K562 (cell line): Measurements from ENCODE around the gene EVI2B. TPM values are rescaled to one million over a fixed set of nuclear protein-coding genes. Genes with fewer than 3 reads are reported as not detected.

Experiments used
- ATAC-seq: fragments of 200-7000 bp; cut with Tn5 transposase; 3 replicates; pipeline ENCODE4 v1.9.1; 2020; ENCODE audit warnings: moderate library complexity
- BruUV-seq: library from RNA; stranded (reverse); fragments of 400-500 nt; replicated peaks from 2 replicates; lab custom pipeline; 2021; lab: Mats Ljungman, UMichigan
- CTCF ChIA-PET: fragments of 300-600 bp; formaldehyde crosslinking; extraction: SDS; loops from one replicate; lab custom pipeline; 2021; ENCODE audit warnings: low intra/inter-chr PET ratio; lab: Yijun Ruan, JAX
- POLR2A ChIA-PET: fragments of 300-600, 350-650 bp; sonication (Branson Sonifier 250); formaldehyde crosslinking; extraction: SDS; loops from one replicate; lab custom pipeline; 2021; ENCODE audit warnings: antibody characterized with exemption, inconsistent platforms; lab: Yijun Ruan, JAX
- DNase-seq, 4 experiments: peaks; one replicate each; pipeline versions ENCODE4 v3.0.0 to v3.0.0-alpha.2; 2011 to 2018; ENCODE audit warnings: low spot score in 3 of 4, mixed read lengths in 3 of 4; ENCODE audit errors: extremely low read depth in 1 of 4
- FAIRE-seq: peaks from 2 replicates; lab custom pipeline; 2011; peaks lifted over from hg19 to GRCh38; lab: Jason Lieb, UNC
- H2AFZ ChIP-seq: 2 replicates; pipeline ENCODE4 v1.6.0; 2011; ENCODE audit warnings: low read depth, low read length, control low read depth, inconsistent platforms
- H3K27ac ChIP-seq: fragments of 200-600 bp; 3 replicates; pipeline ENCODE4 v1.8.0; 2011; ENCODE audit warnings: low read depth, mild to moderate bottlenecking, control low read depth, inconsistent platforms, low read length, moderate library complexity, mixed read lengths; ENCODE audit errors: extremely low read depth
- H3K27me3 ChIP-seq, 2 experiments: fragments of 300-600 bp in 1 of 2; 2 replicates in 1 of 2; 3 replicates in 1 of 2; pipeline versions ENCODE4 v1.6.0 to v1.8.0; 2011; ENCODE audit warnings: inconsistent platforms in 2 of 2, low read length in 2 of 2, mild to moderate bottlenecking in 1 of 2, mixed read lengths in 1 of 2, moderate library complexity in 1 of 2; ENCODE audit not compliant: control insufficient read depth in 2 of 2, insufficient read depth in 2 of 2
- H3K36me3 ChIP-seq: fragments of 300-600 bp; 3 replicates; pipeline ENCODE4 v1.8.0; 2011; ENCODE audit warnings: mild to moderate bottlenecking, low read length, inconsistent platforms; ENCODE audit not compliant: control insufficient read depth, insufficient read depth
- H3K4me1 ChIP-seq, 2 experiments: fragments of 200-600 bp in 1 of 2; replicated peaks in 1 of 2; 2 replicates in 1 of 2; 3 replicates in 1 of 2; pipeline versions ENCODE4 v1.5.1 to v1.8.0; 2011; ENCODE audit warnings: inconsistent platforms in 2 of 2, low read length in 2 of 2, mild to moderate bottlenecking in 1 of 2, mixed read lengths in 1 of 2, moderate library complexity in 1 of 2; ENCODE audit not compliant: control insufficient read depth in 2 of 2, insufficient read depth in 2 of 2
- H3K4me2 ChIP-seq: 2 replicates; pipeline ENCODE4 v1.6.1; 2011; ENCODE audit warnings: low read length, control low read depth, inconsistent platforms, mixed read lengths; ENCODE audit not compliant: insufficient read depth
- H3K4me3 ChIP-seq: fragments of 200-600 bp; sonication (generic), shearing (Covaris generic); 2 replicates; pipeline ENCODE4 v1.5.1; 2016; ENCODE audit warnings: control low read depth, inconsistent platforms
- H3K79me2 ChIP-seq: fragments of 200-600 bp; 3 replicates; pipeline ENCODE4 v1.8.0; 2011; ENCODE audit warnings: low read length, inconsistent platforms; ENCODE audit not compliant: control insufficient read depth, insufficient read depth
- H3K9ac ChIP-seq, 2 experiments: 2 replicates each; pipeline versions ENCODE4 v1.6.0 to v1.6.1; 2011; ENCODE audit warnings: low read depth in 2 of 2, low read length in 2 of 2, control low read depth in 1 of 2, inconsistent platforms in 1 of 2, mild to moderate bottlenecking in 1 of 2, mixed read lengths in 1 of 2; ENCODE audit not compliant: insufficient read depth in 1 of 2
- H3K9me1 ChIP-seq: one replicate; pipeline ENCODE4 v1.6.0; 2011; ENCODE audit warnings: inconsistent platforms, mild to moderate bottlenecking, low read length, moderate library complexity; ENCODE audit not compliant: control insufficient read depth, insufficient read depth
- H3K9me3 ChIP-seq: replicated peaks from 2 replicates; pipeline ENCODE4 v1.5.1; 2011; ENCODE audit warnings: low read depth, low read length, inconsistent platforms; ENCODE audit not compliant: control insufficient read depth, insufficient read depth
- H4K20me1 ChIP-seq: replicated peaks from 2 replicates; pipeline ENCODE4 v1.6.1; 2011; ENCODE audit warnings: low read length, inconsistent platforms, mixed read lengths; ENCODE audit not compliant: control insufficient read depth, insufficient read depth
- CTCFL ChIP-seq: IDR thresholded peaks from 2 replicates; pipeline ENCODE4 v1.6.1; 2011; ENCODE audit warnings: borderline replicate concordance, low read depth, mild to moderate bottlenecking, moderate library complexity, low read length; ENCODE audit not compliant: insufficient read depth, poor library complexity, severe bottlenecking
- E2F6 ChIP-seq, 2 experiments: IDR thresholded peaks; 2 replicates each; pipeline ENCODE4 v1.6.1; 2011; ENCODE audit warnings: borderline replicate concordance in 1 of 2, control low read depth in 1 of 2, low read depth in 1 of 2, low read length in 1 of 2, mild to moderate bottlenecking in 1 of 2, mixed read lengths in 1 of 2, moderate library complexity in 1 of 2; ENCODE audit not compliant: insufficient read depth in 1 of 2, insufficient read length in 1 of 2, poor library complexity in 1 of 2, severe bottlenecking in 1 of 2; ENCODE audit errors: extremely low read depth in 1 of 2
- MAZ ChIP-seq, 2 experiments: fragments of 450-650 bp in 1 of 2; sonication (generic) in 1 of 2; formaldehyde crosslinking; IDR thresholded peaks in 1 of 2; conservative IDR thresholded peaks in 1 of 2; 2 replicates each; pipeline versions ENCODE4 v1.4.0 to v1.5.0; 2020; ENCODE audit warnings: mild to moderate bottlenecking in 1 of 2, missing genetic modification reagents in 1 of 2
- MCM5 ChIP-seq: fragments of 450-650 bp; IDR thresholded peaks from 2 replicates; pipeline ENCODE4 v1.6.1; 2016; ENCODE audit warnings: low read depth
- TCF7L2 ChIP-seq: fragments of 150-350 bp; IDR thresholded peaks from 2 replicates; pipeline ENCODE4 v1.6.1; 2016; ENCODE audit warnings: low read depth, mild to moderate bottlenecking, low read length, moderate library complexity
- TRIM24 ChIP-seq, 2 experiments: fragments of 450-650 bp; IDR thresholded peaks; 2 replicates each; pipeline ENCODE4 v1.6.1; 2016
- WGBS: fragments of 100-300 bp; shearing (Covaris generic); methylation state at CpG from one replicate; pipeline ENCODE4 v1.1.6; 2016; ENCODE audit warnings: low coverage, mixed read lengths; ENCODE audit not compliant: insufficient coverage; ENCODE audit errors: missing lambda C conversion rate; 5-methylcytosine and 5-hydroxymethylcytosine counted together
- in situ Hi-C: fragments of 300-500 bp; cut with MboI; formaldehyde crosslinking; loops from 4 replicates; pipeline ENCODE4 v1.15.0; 2018; ENCODE audit warnings: inconsistent platforms, mixed read lengths
- intact Hi-C: fragments of 100-400 bp; cut with micrococcal nuclease; formaldehyde crosslinking; loops from 2 replicates; pipeline ENCODE4 v1.14.2; 2022
- polyA plus RNA-seq, 8 experiments: library from polyadenylated mRNA; depleted of rRNA in 4 of 8; stranded (reverse) in 5 of 8; unstranded in 3 of 8; fragments of >200 nt; fragmentation: Nextera tagmentation in 2 of 8; fragmentation: Illumina TruSeq in 1 of 8; extraction: Ambion mirVana in 2 of 8; extraction: Trizol in 1 of 8; gene quantifications; 2 replicates each; pipeline versions ENCODE4 v1.2.1 to v1.2.3, GENCODE V29; 2011 to 2014; ENCODE audit warnings: inconsistent platforms in 1 of 8, missing spikeins in 1 of 8
- total RNA-seq, 7 experiments: library from RNA; depleted of rRNA in 6 of 7; stranded (reverse); fragments of >200 nt in 6 of 7; fragmentation: Illumina TruSeq in 2 of 7; extraction: Trizol in 2 of 7; gene quantifications; 2 replicates each; pipeline versions ENCODE4 v1.2.1 to v1.2.3, GENCODE V29; 2011 to 2021; ENCODE audit warnings: low replicate concordance in 1 of 7
- TF ChIP-seq, protein P1 (sequence below): fragments of 450-650 bp; IDR thresholded peaks from 2 replicates; pipeline ENCODE4 v1.7.1; 2018; ENCODE audit warnings: mild to moderate bottlenecking, low read depth; ENCODE audit not compliant: partially characterized antibody
- TF ChIP-seq, protein P2 (sequence below): sonication (generic); formaldehyde crosslinking; IDR thresholded peaks from 2 replicates; pipeline ENCODE4 v1.8.0; 2022; ENCODE audit warnings: mild to moderate bottlenecking, low read depth, missing genetic modification reagents

The EVI2B gene
- total and polyA plus RNA-seq, 9 of the 15 experiments (the other 6 are each of a cell fraction or from before 2014, with no cell fraction given) = 0.54 to 8.0 (median 2.5) TPM

DNA sequence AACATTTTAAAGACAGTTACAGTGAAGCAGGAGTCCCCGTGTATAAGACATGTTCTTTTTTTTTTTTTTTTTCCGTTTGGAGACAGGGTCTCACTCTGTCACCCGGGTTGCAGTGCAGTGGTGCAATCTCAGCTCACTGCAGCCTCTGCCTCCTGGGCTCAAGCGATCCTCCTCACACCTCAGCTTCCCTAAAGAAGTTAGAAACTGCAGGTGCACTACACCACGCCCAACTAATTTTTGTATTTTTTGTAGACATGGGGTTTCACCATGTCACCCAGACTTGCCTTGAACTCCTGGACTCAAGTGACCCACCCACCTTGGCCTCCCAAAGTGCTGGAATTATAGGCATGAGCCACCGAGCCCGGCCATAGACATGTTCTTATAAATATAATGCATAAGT, 3.0 kb downstream of the EVI2B start:
- no peak for DNase-seq
- Histone ChIP-seq H3K27me3 (no peaks in the 10 kb centered on the region), H4K20me1 (peaks cover 7% of the 10 kb centered on the region; the same call in 1 of the 2 replicates), H3K36me3 (no peaks in the 10 kb centered on the region), H3K79me2 (peaks cover 2% of the 10 kb centered on the region; the same call in 1 of the 3 replicates), H2AFZ (no peak overlapping the region), H3K4me1 (peaks cover 12% of the 10 kb centered on the region in 2 experiments; a peak in 4 of 5 replicates), H3K9me3 (no peaks in the 10 kb centered on the region), H3K9ac (no peak overlapping the region), H3K4me2 (no peak overlapping the region), H3K9me1 (no peaks in the 10 kb centered on the region), H3K27ac (no peak overlapping the region), H3K4me3 (no peak overlapping the region)
- POLR2A ChIA-PET = interaction anchor here (1.0 to 1.5 kb wide), 2 partner anchors 16 to 27 kb away, joined by 3 read pairs; no protein-coding TSS in a partner anchor
- 59% methylated on average over 5 of the region's 7 CpGs for WGBS
- intact Hi-C loops = no loop called here
- no peak for ATAC-seq
- no peak for FAIRE-seq
- CTCF ChIA-PET = no interaction called here
- BruUV-seq = no TSS peak
- in situ Hi-C loops = no loop called here
- TF ChIP-seq, protein P1, sequence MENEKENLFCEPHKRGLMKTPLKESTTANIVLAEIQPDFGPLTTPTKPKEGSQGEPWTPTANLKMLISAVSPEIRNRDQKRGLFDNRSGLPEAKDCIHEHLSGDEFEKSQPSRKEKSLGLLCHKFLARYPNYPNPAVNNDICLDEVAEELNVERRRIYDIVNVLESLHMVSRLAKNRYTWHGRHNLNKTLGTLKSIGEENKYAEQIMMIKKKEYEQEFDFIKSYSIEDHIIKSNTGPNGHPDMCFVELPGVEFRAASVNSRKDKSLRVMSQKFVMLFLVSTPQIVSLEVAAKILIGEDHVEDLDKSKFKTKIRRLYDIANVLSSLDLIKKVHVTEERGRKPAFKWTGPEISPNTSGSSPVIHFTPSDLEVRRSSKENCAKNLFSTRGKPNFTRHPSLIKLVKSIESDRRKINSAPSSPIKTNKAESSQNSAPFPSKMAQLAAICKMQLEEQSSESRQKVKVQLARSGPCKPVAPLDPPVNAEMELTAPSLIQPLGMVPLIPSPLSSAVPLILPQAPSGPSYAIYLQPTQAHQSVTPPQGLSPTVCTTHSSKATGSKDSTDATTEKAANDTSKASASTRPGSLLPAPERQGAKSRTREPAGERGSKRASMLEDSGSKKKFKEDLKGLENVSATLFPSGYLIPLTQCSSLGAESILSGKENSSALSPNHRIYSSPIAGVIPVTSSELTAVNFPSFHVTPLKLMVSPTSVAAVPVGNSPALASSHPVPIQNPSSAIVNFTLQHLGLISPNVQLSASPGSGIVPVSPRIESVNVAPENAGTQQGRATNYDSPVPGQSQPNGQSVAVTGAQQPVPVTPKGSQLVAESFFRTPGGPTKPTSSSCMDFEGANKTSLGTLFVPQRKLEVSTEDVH = no peak
- TF ChIP-seq TRIM24 (IDR thresholded peaks at IDR 0.05) (no peak), TCF7L2 (no peak), MCM5 (no peak), MAZ (CRISPR knock-in tag; conservative IDR thresholded peaks at IDR 0.05 in 1 of 2, IDR thresholded peaks at IDR 0.05 in 1 of 2) (no peak), E2F6 (IDR thresholded peaks at IDR 0.05; ENCODE audit: borderline replicate concordance in 1 of 2, extremely low read depth in 1 of 2, insufficient read depth in 1 of 2, insufficient read length in 1 of 2, low read depth in 1 of 2, low read length in 1 of 2, poor library complexity in 1 of 2, severe bottlenecking in 1 of 2) (no peak), CTCFL (no peak)
- TF ChIP-seq, protein P2, sequence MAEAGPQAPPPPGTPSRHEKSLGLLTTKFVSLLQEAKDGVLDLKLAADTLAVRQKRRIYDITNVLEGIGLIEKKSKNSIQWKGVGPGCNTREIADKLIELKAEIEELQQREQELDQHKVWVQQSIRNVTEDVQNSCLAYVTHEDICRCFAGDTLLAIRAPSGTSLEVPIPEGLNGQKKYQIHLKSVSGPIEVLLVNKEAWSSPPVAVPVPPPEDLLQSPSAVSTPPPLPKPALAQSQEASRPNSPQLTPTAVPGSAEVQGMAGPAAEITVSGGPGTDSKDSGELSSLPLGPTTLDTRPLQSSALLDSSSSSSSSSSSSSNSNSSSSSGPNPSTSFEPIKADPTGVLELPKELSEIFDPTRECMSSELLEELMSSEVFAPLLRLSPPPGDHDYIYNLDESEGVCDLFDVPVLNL (CRISPR knock-in tag) = no peak
